ENCODE results near the gene ARG2. TPM values are rescaled to one million over a fixed set of nuclear protein-coding genes. Genes with fewer than 3 reads are reported as not detected.
A peak's percentile ranks its signal among the peaks of the same experiment; 100 is the strongest.

The ARG2 gene
- total and polyA plus RNA-seq, 4 experiments from 2014 or later: 0.55 to 1.4 (median 1.3) TPM; not detected in 1

DNA sequence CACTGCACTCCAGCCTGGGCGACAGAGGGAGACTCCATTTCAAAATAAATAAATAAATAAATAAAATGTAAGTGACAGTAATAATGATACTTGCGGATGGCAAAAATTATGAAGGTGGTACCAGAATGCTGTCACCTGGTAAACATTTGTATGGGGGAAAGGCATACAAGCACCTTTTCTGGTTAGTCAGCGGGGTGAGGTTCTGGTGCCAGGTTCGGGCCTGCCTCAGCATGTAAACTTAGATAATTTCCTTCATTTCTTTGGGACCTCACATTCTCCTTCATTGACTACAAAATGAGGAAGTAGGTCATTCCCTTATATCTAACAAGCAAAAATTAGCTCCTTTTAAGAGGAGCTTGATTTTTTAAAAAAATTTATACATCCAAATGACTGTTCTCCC, 43.9 kb downstream of the ARG2 start:
- intact Hi-C loops (cut with micrococcal nuclease): no loop called here
- H3K4me1 Mint-ChIP-seq: peaks cover 21 to 36% (median 29%) of the 10 kb centered on the region in 4 donors

DNA sequence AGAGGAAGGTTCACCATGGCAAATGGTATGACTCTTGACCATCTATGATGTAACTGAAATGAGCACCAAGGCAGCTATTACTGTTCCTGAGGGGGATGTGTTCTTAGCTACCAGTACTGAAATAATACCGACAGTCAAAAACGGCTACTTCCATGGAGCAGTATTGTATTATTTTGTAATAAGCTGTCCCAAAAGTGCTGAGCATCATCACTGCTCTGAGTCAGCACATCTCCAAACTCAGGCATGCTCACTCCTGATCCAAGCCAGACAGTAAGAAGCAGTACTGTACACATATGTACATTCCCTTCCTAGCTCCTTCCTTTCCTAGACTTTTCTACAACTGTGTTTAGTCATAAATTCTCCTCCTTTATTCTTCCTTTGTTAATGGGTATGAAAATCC, 46.1 kb downstream of the ARG2 start:
- peaks cover 1% of the 10 kb centered on the region for H3K36me3 ChIP-seq (ENCODE audit: insufficient read depth, low read length)
- H3K27me3 ChIP-seq (ENCODE audit: insufficient read depth, low read length): no peaks in the 10 kb centered on the region
- Mint-ChIP-seq H3K9me3 (no peaks in the 10 kb centered on the region), H3K4me3 (no peak overlapping the region), H3K27me3 (no peaks in the 10 kb centered on the region), H3K4me1 (peaks cover 31 to 58% (median 46%) of the 10 kb centered on the region in 4 donors), H3K36me3 (peaks cover 0 to 15% of the 10 kb centered on the region in 2 donors), H3K27ac (peak overlapping the region in 5 of 7 donors; percentile 12 to 73 (median 39))
- ChIA-PET POLR2A (ENCODE audit: partially characterized antibody) (interaction anchor here (0.6 to 0.8 kb wide), 2 partner anchors 66 to 102 kb away, joined by 3 read pairs; partner anchors contain the start of gene PIGH), CTCF (ENCODE audit: partially characterized antibody) (interaction anchor here (0.8 to 4.3 kb wide), 10 partner anchors 26 to 241 kb away, joined by 3 to 35 read pairs (median 8); no protein-coding TSS in a partner anchor)
- H3K27ac ChIP-seq (ENCODE audit: low read depth, low read length): no peak overlapping the region
- intact Hi-C loops (cut with micrococcal nuclease): loop anchor here (2.0 kb wide), 1 partner anchor 39 kb away; no protein-coding TSS in a partner anchor
- no peak overlapping the region for H3K4me3 ChIP-seq (ENCODE audit: low read length in 2 of 2)
- no peaks in the 10 kb centered on the region for H3K9me3 ChIP-seq (ENCODE audit: control insufficient read depth in 1 of 2, low read length in 2 of 2)
- H3K4me1 ChIP-seq (ENCODE audit: insufficient read depth, low read length): peaks cover 36% of the 10 kb centered on the region
- DNase-seq: no peak

More for the DNA sequence above, 43.9 kb downstream of the ARG2 start:
- Histone ChIP-seq H3K4me1 (ENCODE audit: insufficient read depth, low read length) (peaks cover 17% of the 10 kb centered on the region), H3K9me3 (ENCODE audit: control insufficient read depth in 1 of 2, low read length in 2 of 2) (no peaks in the 10 kb centered on the region), H3K36me3 (ENCODE audit: insufficient read depth, low read length) (peaks cover 8% of the 10 kb centered on the region), H3K4me3 (ENCODE audit: low read length in 2 of 2) (no peak overlapping the region), H3K27ac (ENCODE audit: low read depth, low read length) (no peak overlapping the region), H3K27me3 (ENCODE audit: insufficient read depth, low read length) (no peaks in the 10 kb centered on the region)
- H3K9me3 Mint-ChIP-seq: no peaks in the 10 kb centered on the region
- no peaks in the 10 kb centered on the region for H3K27me3 Mint-ChIP-seq
- CTCF ChIA-PET (ENCODE audit: partially characterized antibody): interaction anchor here (0.8 to 4.3 kb wide), 6 partner anchors 9 to 81 kb away, joined by 3 to 35 read pairs (median 4); no protein-coding TSS in a partner anchor
- H3K36me3 Mint-ChIP-seq: peaks cover 5 to 26% of the 10 kb centered on the region in 2 donors
- POLR2A ChIA-PET (ENCODE audit: partially characterized antibody): interaction anchor here (1.4 kb wide), 1 partner anchor 63 kb away, joined by 6 read pairs; the partner anchor contains the start of gene PIGH
- H3K4me3 Mint-ChIP-seq: no peak overlapping the region
- DNase-seq: no peak
- H3K27ac Mint-ChIP-seq: peak overlapping the region in 1 of 7 donors; percentile 20

DNA sequence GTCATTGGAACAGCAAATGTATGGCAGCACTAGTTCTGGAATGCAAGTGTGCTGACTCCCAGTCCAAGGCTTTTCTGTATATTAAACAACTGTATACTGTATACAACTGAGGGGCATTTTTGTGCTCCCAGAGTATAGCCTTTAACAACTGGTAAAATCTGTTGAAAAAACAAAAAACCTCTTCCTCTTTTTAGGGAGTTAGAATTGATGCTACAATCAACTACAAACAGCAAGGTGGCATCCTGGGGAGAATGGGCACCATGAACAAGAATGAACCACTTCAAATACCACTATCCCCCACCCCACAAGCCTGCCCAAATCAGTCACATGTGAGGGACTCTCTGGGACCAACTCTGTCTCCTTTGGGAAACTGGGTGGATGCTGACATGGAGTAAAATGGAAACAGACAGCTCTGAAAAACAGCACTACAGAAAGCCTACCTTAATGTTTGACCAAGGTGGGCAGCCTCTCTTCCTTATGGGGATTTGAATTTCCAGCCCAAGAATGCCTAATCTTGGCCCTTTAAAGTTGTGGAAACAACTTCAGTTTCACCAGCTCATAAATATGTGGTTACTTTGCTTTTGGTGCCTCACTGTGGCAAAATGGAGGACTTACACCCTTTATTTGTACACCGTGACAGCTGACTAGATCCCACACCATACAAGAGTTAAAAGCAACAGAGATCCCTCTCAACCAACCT, 47.2 kb downstream of the ARG2 start:
- Mint-ChIP-seq H3K27me3 (no peaks in the 10 kb centered on the region), H3K36me3 (peaks cover 0 to 14% of the 10 kb centered on the region in 2 donors), H3K27ac (peak overlapping the region; percentile 6 to 75 (median 61)), H3K4me3 (no peak overlapping the region), H3K9me3 (no peaks in the 10 kb centered on the region), H3K4me1 (peaks cover 32 to 66% (median 51%) of the 10 kb centered on the region in 4 donors)
- intact Hi-C loops (cut with micrococcal nuclease): loop anchor here (1.0 to 2.0 kb wide), 5 partner anchors 38 to 240 kb away; partner anchors contain the start of gene ARG2
- H3K27ac ChIP-seq (ENCODE audit: low read depth, low read length): no peak overlapping the region
- DNase-seq: peak; percentile 42 to 45 (median 45)
- no peaks in the 10 kb centered on the region for H3K27me3 ChIP-seq (ENCODE audit: insufficient read depth, low read length)
- no peaks in the 10 kb centered on the region for H3K36me3 ChIP-seq (ENCODE audit: insufficient read depth, low read length)
- CTCF ChIA-PET (ENCODE audit: partially characterized antibody): interaction anchor here (0.7 to 4.3 kb wide), 14 partner anchors 19 to 242 kb away, joined by 3 to 35 read pairs (median 6); partner anchors contain the start of genes ARG2, PIGH and RDH12
- no peaks in the 10 kb centered on the region for H3K9me3 ChIP-seq (ENCODE audit: control insufficient read depth in 1 of 2, low read length in 2 of 2)
- POLR2A ChIA-PET (ENCODE audit: partially characterized antibody): interaction anchor here (0.6 kb wide), 1 partner anchor 48 kb away, joined by 3 read pairs; no protein-coding TSS in a partner anchor
- no peak overlapping the region for H3K4me3 ChIP-seq (ENCODE audit: low read length in 2 of 2)
- peaks cover 43% of the 10 kb centered on the region for H3K4me1 ChIP-seq (ENCODE audit: insufficient read depth, low read length)

DNA sequence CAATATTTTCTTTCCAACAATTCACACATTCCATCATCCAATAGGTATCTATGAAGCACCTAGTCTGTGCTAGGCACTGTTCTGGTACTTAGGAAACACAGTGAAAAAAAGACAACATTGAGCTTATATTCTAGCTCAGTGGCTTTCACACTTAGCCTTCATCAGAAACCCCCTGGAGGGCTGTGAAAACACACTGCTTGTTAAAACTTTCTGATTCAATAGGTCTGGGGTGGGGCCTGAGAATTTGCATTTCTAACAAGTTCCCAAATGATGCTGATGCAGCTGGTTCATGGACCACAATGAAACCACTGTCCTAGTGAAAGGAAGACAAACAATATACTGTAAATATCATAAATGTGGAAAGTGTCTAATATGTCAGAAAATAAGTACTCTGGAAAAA, 48.8 kb downstream of the ARG2 start:
- H3K4me1 Mint-ChIP-seq: peaks cover 38 to 78% (median 58%) of the 10 kb centered on the region in 4 donors
- peak overlapping the region in 5 of 7 donors; percentile 3 to 85 (median 57) for H3K27ac Mint-ChIP-seq
- intact Hi-C loops (cut with micrococcal nuclease): no loop called here

DNA sequence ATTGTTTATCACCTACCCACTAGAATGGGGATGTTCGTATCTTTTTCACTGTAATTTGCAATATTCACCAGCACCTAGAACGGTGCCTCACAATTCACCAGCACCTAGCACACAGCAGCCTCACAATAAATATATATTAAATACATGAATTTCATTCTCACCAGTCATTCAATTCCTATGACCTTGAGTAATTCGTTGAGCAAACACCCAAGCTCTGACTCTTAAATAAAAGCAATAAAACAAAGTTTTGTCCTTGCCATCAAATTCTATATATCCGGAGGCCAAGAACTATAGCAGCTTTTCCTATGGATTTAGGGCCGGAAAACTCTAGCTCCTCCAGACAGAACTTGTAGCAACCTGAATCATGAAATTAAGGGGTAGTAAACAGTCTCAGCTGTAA, 53.7 kb downstream of the ARG2 start:
- ChIA-PET POLR2A (ENCODE audit: partially characterized antibody) (interaction anchor here (0.9 to 3.3 kb wide), 4 partner anchors 19 to 73 kb away, joined by 4 to 28 read pairs (median 14); partner anchors contain the start of genes PIGH and RDH11), CTCF (ENCODE audit: partially characterized antibody) (interaction anchor here (0.9 to 1.9 kb wide), 10 partner anchors 9 to 89 kb away, joined by 3 to 6 read pairs (median 4); partner anchors contain the start of gene PIGH)
- DNase-seq: no peak
- Mint-ChIP-seq H3K27ac (peak overlapping the region in 5 of 7 donors; percentile 35 to 95 (median 83)), H3K9me3 (no peaks in the 10 kb centered on the region), H3K27me3 (no peaks in the 10 kb centered on the region), H3K36me3 (peaks cover 0 to 5% of the 10 kb centered on the region in 2 donors), H3K4me3 (peak overlapping the region; percentile 80 to 94 (median 89)), H3K4me1 (peaks cover 30 to 66% (median 48%) of the 10 kb centered on the region in 4 donors)
- H3K36me3 ChIP-seq (ENCODE audit: insufficient read depth, low read length): no peaks in the 10 kb centered on the region
- H3K4me1 ChIP-seq (ENCODE audit: insufficient read depth, low read length): peaks cover 59% of the 10 kb centered on the region
- H3K4me3 ChIP-seq (ENCODE audit: low read length in 2 of 2): peak overlapping the region; percentile 66 to 96
- no peaks in the 10 kb centered on the region for H3K27me3 ChIP-seq (ENCODE audit: insufficient read depth, low read length)
- no peaks in the 10 kb centered on the region for H3K9me3 ChIP-seq (ENCODE audit: control insufficient read depth in 1 of 2, low read length in 2 of 2)
- intact Hi-C loops (cut with micrococcal nuclease): no loop called here
- peak overlapping the region; percentile 87 for H3K27ac ChIP-seq (ENCODE audit: low read depth, low read length)

More for the DNA sequence above, 48.8 kb downstream of the ARG2 start:
- H3K27me3 ChIP-seq (ENCODE audit: insufficient read depth, low read length): no peaks in the 10 kb centered on the region
- H3K36me3 Mint-ChIP-seq: peaks cover 0 to 7% of the 10 kb centered on the region in 2 donors
- no peaks in the 10 kb centered on the region for H3K27me3 Mint-ChIP-seq
- H3K36me3 ChIP-seq (ENCODE audit: insufficient read depth, low read length): no peaks in the 10 kb centered on the region
- H3K4me3 ChIP-seq (ENCODE audit: low read length in 2 of 2): no peak overlapping the region
- CTCF ChIA-PET (ENCODE audit: partially characterized antibody): interaction anchor here (0.7 to 3.7 kb wide), 7 partner anchors 24 to 244 kb away, joined by 3 to 19 read pairs (median 3); partner anchors contain the start of genes PIGH and RDH11
- POLR2A ChIA-PET (ENCODE audit: partially characterized antibody): interaction anchor here (1.2 kb wide), 1 partner anchor 69 kb away, joined by 3 read pairs; the partner anchor contains the start of gene PIGH
- no peaks in the 10 kb centered on the region for H3K9me3 ChIP-seq (ENCODE audit: control insufficient read depth in 1 of 2, low read length in 2 of 2)
- no peak for DNase-seq
- H3K27ac ChIP-seq (ENCODE audit: low read depth, low read length): no peak overlapping the region
- peaks cover 59% of the 10 kb centered on the region for H3K4me1 ChIP-seq (ENCODE audit: insufficient read depth, low read length)
- H3K9me3 Mint-ChIP-seq: no peaks in the 10 kb centered on the region
- H3K4me3 Mint-ChIP-seq: peak overlapping the region in 1 of 8 donors; percentile 12

DNA sequence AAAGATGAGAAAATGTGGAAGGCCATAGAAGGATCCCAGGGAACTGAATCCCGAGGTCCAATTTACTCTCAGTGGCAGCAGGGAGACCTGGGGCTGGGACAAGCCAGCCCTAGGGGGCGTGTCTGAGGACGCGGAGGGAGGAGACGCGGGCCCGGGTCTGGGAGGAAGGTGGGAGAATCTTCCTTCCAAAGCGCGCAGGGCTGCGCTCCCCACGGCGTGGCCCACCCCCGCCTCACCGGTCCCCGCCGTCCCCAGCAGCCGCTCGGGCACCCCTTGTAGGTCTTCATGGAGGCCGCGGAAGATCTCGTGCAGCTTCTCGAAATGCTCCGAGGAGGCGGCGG, 54.4 kb downstream of the ARG2 start:
- ChIA-PET CTCF (ENCODE audit: partially characterized antibody) (interaction anchor here (1.0 to 1.9 kb wide), 6 partner anchors 18 to 74 kb away, joined by 3 to 6 read pairs (median 5); partner anchors contain the start of gene PIGH), POLR2A (ENCODE audit: partially characterized antibody) (interaction anchor here (0.6 to 3.3 kb wide), 6 partner anchors 18 to 315 kb away, joined by 3 to 28 read pairs (median 6); partner anchors contain the start of genes ATP6V1D, PIGH, RDH11 and ZFYVE26)
- H3K9me3 ChIP-seq (ENCODE audit: control insufficient read depth in 1 of 2, low read length in 2 of 2): no peaks in the 10 kb centered on the region
- peaks cover 52% of the 10 kb centered on the region for H3K4me1 ChIP-seq (ENCODE audit: insufficient read depth, low read length)
- no peaks in the 10 kb centered on the region for H3K36me3 ChIP-seq (ENCODE audit: insufficient read depth, low read length)
- H3K4me3 ChIP-seq (ENCODE audit: low read length in 2 of 2): peak overlapping the region; percentile 66 to 96
- H3K4me1 Mint-ChIP-seq: peaks cover 26 to 59% (median 44%) of the 10 kb centered on the region in 4 donors
- H3K27me3 ChIP-seq (ENCODE audit: insufficient read depth, low read length): no peaks in the 10 kb centered on the region
- peak in 2 of 5 donors; percentile 52 to 58 for DNase-seq
- H3K27ac Mint-ChIP-seq: peak overlapping the region; percentile 72 to 95 (median 84)
- intact Hi-C loops (cut with micrococcal nuclease): loop anchor here (1.0 to 2.0 kb wide), 5 partner anchors 21 to 1725 kb away; partner anchors contain the start of genes ARG2, ERH, PIGH and RAD51B
- H3K27me3 Mint-ChIP-seq: no peaks in the 10 kb centered on the region
- H3K27ac ChIP-seq (ENCODE audit: low read depth, low read length): peak overlapping the region; percentile 87
- H3K4me3 Mint-ChIP-seq: peak overlapping the region; percentile 85 to 94 (median 91)
- no peaks in the 10 kb centered on the region for H3K9me3 Mint-ChIP-seq
- peaks cover 0 to 10% of the 10 kb centered on the region in 2 donors for H3K36me3 Mint-ChIP-seq

Measured in CD4-positive, alpha-beta memory T cell (primary cell).